ENCODE data around the gene CASP9. TPM values are rescaled to one million over a fixed set of nuclear protein-coding genes. Genes with fewer than 3 reads are reported as not detected.

The CASP9 gene
- total RNA-seq, 1 experiment from 2014 or later, result 12.4 TPM

- Histone ChIP-seq H3K4me2 (no peak overlapping the region), H3K27ac (no peak overlapping the region), H4K20me1 (ENCODE audit: insufficient read depth) (no peaks in the 10 kb centered on the region), H3K4me3 (no peak overlapping the region), H3K9me3 (ENCODE audit: insufficient read depth, low read depth) (no peaks in the 10 kb centered on the region), H3K4me1 (replicated peaks; ENCODE audit: insufficient read depth) (peaks cover 11% of the 10 kb centered on the region; the same call in 1 of the 2 replicates), H3K36me3 (ENCODE audit: low read depth) (no peaks in the 10 kb centered on the region), H3K27me3 (ENCODE audit: insufficient read depth, low read depth) (no peaks in the 10 kb centered on the region), H3K79me2 (ENCODE audit: low read depth) (peaks cover 15% of the 10 kb centered on the region; the same call in 1 of the 2 replicates), H3K9me2 (ENCODE audit: insufficient read depth) (no peaks in the 10 kb centered on the region), H2AFZ (no peak overlapping the region), H3F3A (ENCODE audit: insufficient read depth, low read depth) (peaks cover 16% of the 10 kb centered on the region)
- CTCF ChIA-PET, result no interaction called here
- POLR2A ChIA-PET (ENCODE audit: unreplicated experiment), result no interaction called here
- no peak for DNase-seq
- intact Hi-C loops (cut with micrococcal nuclease; ENCODE audit: unreplicated experiment), result no loop called here
- no TSS peak for BruUV-seq (replicated peaks)
- no peak for TF ChIP-seq EZH2 (IDR thresholded peaks at IDR 0.05; ENCODE audit: low read depth)
- TF ChIP-seq CTCF (conservative IDR thresholded peaks at IDR 0.05), result no peak
These were observed 7.0 kb upstream of the CASP9 start for GRCh38 chr1:15531003-15531402.

DNA sequence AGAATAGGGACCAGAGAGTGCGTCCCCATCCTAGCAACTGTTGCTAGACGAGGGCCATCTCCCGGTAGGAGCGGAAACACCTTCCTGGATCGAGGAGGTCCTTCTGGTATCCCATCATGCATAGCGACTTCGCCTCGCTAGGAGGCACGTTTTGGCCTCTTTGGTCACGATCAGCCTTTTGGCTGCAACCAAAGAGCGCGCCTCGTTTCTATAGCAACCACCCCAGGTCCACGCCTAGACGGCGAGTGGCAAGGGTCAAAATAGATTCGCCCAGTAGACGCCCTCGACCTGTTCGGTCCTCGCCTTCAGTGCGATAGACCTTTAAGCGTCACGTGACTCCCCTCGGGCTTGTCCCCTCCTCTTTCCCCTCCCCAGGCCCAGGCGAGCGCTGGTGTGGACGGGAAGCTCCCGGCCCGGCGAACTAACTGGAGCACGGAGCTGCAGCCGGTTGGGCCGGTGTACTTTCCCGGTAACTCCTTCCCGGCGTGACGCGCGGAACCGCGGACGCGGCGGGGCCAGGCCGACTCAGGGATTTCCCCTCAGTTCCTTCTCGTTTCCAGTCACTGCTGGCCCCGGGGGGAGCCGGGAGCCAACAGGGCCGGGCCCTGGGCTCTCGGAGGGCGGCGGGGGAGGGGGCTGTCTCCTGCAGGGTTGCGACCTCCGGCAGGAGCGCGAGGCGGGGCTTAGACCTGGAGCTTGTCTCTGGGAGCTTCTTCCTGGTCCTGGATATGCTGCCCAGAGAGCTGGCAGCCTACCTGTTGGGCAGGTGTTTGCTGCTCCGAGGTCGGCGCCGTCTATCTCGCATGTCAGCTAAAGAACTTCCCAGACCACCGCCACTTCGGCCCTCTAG lies 2.7 kb upstream of the CASP9 start, which contains the start of gene DNAJC16:
TSS of gene DNAJC16 (plus strand) at position 359 of the 850 bp plus-strand sequence. CDS start 2,258 bp downstream, outside the sequence.
- TF ChIP-seq CTCF (conservative IDR thresholded peaks at IDR 0.05), result no peak
- no peak for TF ChIP-seq EZH2 (IDR thresholded peaks at IDR 0.05; ENCODE audit: low read depth)
- DNase-seq, result peak; percentile 98 to 99
- BruUV-seq (replicated peaks), result TSS peak; percentile 74
- H3K79me2 ChIP-seq (ENCODE audit: low read depth), result peaks cover 15% of the 10 kb centered on the region; the same call in 1 of the 2 replicates
- no peaks in the 10 kb centered on the region for H3K36me3 ChIP-seq (ENCODE audit: low read depth)
- intact Hi-C loops (cut with micrococcal nuclease; ENCODE audit: unreplicated experiment), result loop anchor here (2.0 to 10.0 kb wide), 7 partner anchors 32 to 618 kb away; partner anchors contain the start of gene TMEM51
- no peaks in the 10 kb centered on the region for H3K9me2 ChIP-seq (ENCODE audit: insufficient read depth)
- H3K27ac ChIP-seq, result peak within 1 kb of the TSS; percentile 69
- H3K4me2 ChIP-seq, result peak within 1 kb of the TSS; percentile 93
- no peaks in the 10 kb centered on the region for H4K20me1 ChIP-seq (ENCODE audit: insufficient read depth)
- ChIA-PET POLR2A (ENCODE audit: unreplicated experiment) (interaction anchor here (0.6 to 1.3 kb wide), 11 partner anchors 31 to 1094 kb away, joined by 3 to 9 read pairs (median 3); partner anchors contain the start of gene TMEM51), CTCF (no interaction called here)
- peaks cover 25% of the 10 kb centered on the region for H3F3A ChIP-seq (ENCODE audit: insufficient read depth, low read depth)
- no peaks in the 10 kb centered on the region for H3K9me3 ChIP-seq (ENCODE audit: insufficient read depth, low read depth)
- peak within 1 kb of the TSS; percentile 81 for H3K4me3 ChIP-seq
- peaks cover 17% of the 10 kb centered on the region for H3K4me1 ChIP-seq (replicated peaks; ENCODE audit: insufficient read depth)
- no peaks in the 10 kb centered on the region for H3K27me3 ChIP-seq (ENCODE audit: insufficient read depth, low read depth)
- H2AFZ ChIP-seq, result peak within 1 kb of the TSS; percentile 82

- no peaks in the 10 kb centered on the region for H4K20me1 ChIP-seq (ENCODE audit: insufficient read depth)
- no peak for DNase-seq
- ChIA-PET POLR2A (ENCODE audit: unreplicated experiment) (interaction anchor here (0.5 to 1.3 kb wide), 3 partner anchors 90 to 372 kb away, joined by 3 to 35 read pairs (median 5); partner anchors contain the start of gene TMEM51), CTCF (no interaction called here)
- intact Hi-C loops (cut with micrococcal nuclease; ENCODE audit: unreplicated experiment), result loop anchor here (2.0 to 10.0 kb wide), 7 partner anchors 33 to 619 kb away; partner anchors contain the start of gene TMEM51
- H3K9me2 ChIP-seq (ENCODE audit: insufficient read depth), result no peaks in the 10 kb centered on the region
- H3K36me3 ChIP-seq (ENCODE audit: low read depth), result no peaks in the 10 kb centered on the region
- H2AFZ ChIP-seq, result peak overlapping the region; percentile 81; the same call in 1 of the 2 replicates
- peak overlapping the region; percentile 93 for H3K4me2 ChIP-seq
- TSS peak; percentile 19 for BruUV-seq (replicated peaks)
- no peaks in the 10 kb centered on the region for H3K27me3 ChIP-seq (ENCODE audit: insufficient read depth, low read depth)
- H3K79me2 ChIP-seq (ENCODE audit: low read depth), result peaks cover 15% of the 10 kb centered on the region; the same call in 1 of the 2 replicates
- H3K4me3 ChIP-seq, result peak overlapping the region; percentile 62
- peaks cover 25% of the 10 kb centered on the region for H3F3A ChIP-seq (ENCODE audit: insufficient read depth, low read depth)
- no peaks in the 10 kb centered on the region for H3K9me3 ChIP-seq (ENCODE audit: insufficient read depth, low read depth)
- H3K4me1 ChIP-seq (replicated peaks; ENCODE audit: insufficient read depth), result peaks cover 17% of the 10 kb centered on the region
- peak overlapping the region; percentile 54 for H3K27ac ChIP-seq
- TF ChIP-seq CTCF (conservative IDR thresholded peaks at IDR 0.05), result no peak
- TF ChIP-seq EZH2 (IDR thresholded peaks at IDR 0.05; ENCODE audit: low read depth), result no peak
These were observed 2.0 kb upstream of the CASP9 start for GRCh38 chr1:15526021-15526489.

All from PC-9 (cell line).